ENCODE results near the gene CDK5R2.
"Not testable (repeated sequence)": the region's sequence is repeated elsewhere in the genome, so short reads cannot be mapped to it uniquely, and the experiment has no call there.

CDK5R2 gene

GRCh38 chr2:218959141-218959731 is at the start of gene CDK5R2:
TSS of gene CDK5R2 (plus strand) at chr2:218959666. CDS start at chr2:218959821, 155 bp downstream.
- DNase-seq (ENCODE audit: low read depth in 1 of 2, low spot score in 1 of 2): peak in 1 of 2 donors; percentile 45

GRCh38 chr2:218910741-218911140 is 48.7 kb upstream of the CDK5R2 start:
- DNase-seq (ENCODE audit: low read depth in 1 of 2, low spot score in 1 of 2): no peak

- DNase-seq (ENCODE audit: low read depth in 1 of 2, low spot score in 1 of 2): no peak
These were observed 39.0 kb upstream of the CDK5R2 start for GRCh38 chr2:218920504-218920903.

- DNase-seq (ENCODE audit: low read depth in 1 of 2, low spot score in 1 of 2): no peak
These were observed 34.7 kb upstream of the CDK5R2 start for GRCh38 chr2:218924757-218925156.

GRCh38 chr2:218925434-218925833 is 34.0 kb upstream of the CDK5R2 start:
- DNase-seq (ENCODE audit: low read depth in 1 of 2, low spot score in 1 of 2): no peak

GRCh38 chr2:218927422-218927821 is 32.0 kb upstream of the CDK5R2 start:
- DNase-seq (ENCODE audit: low read depth in 1 of 2, low spot score in 1 of 2): no peak

GRCh38 chr2:218927876-218928275 is 31.6 kb upstream of the CDK5R2 start:
- DNase-seq (ENCODE audit: low read depth in 1 of 2, low spot score in 1 of 2): no peak

GRCh38 chr2:218930488-218930887 is 29.0 kb upstream of the CDK5R2 start:
- not testable (repeated sequence) for DNase-seq (ENCODE audit: low read depth in 1 of 2, low spot score in 1 of 2)

- not testable (repeated sequence) for DNase-seq (ENCODE audit: low read depth in 1 of 2, low spot score in 1 of 2)
These were observed 27.7 kb upstream of the CDK5R2 start for GRCh38 chr2:218931751-218932150.

GRCh38 chr2:218944759-218945404 is 14.6 kb upstream of the CDK5R2 start:
- no peak for DNase-seq (ENCODE audit: low read depth in 1 of 2, low spot score in 1 of 2)

GRCh38 chr2:218946621-218947020 is 12.8 kb upstream of the CDK5R2 start:
- no peak for DNase-seq (ENCODE audit: low read depth in 1 of 2, low spot score in 1 of 2)

- no peak for DNase-seq (ENCODE audit: low read depth in 1 of 2, low spot score in 1 of 2)
These were observed 7.3 kb upstream of the CDK5R2 start for GRCh38 chr2:218952160-218952559.

GRCh38 chr2:218953366-218953954 is 6.0 kb upstream of the CDK5R2 start:
- DNase-seq (ENCODE audit: low read depth in 1 of 2, low spot score in 1 of 2): no peak

- no peak for DNase-seq (ENCODE audit: low read depth in 1 of 2, low spot score in 1 of 2)
These were observed 4.7 kb upstream of the CDK5R2 start for GRCh38 chr2:218954541-218955300.

- DNase-seq (ENCODE audit: low read depth in 1 of 2, low spot score in 1 of 2): no peak
These were observed 3.4 kb upstream of the CDK5R2 start for GRCh38 chr2:218956039-218956438.

- DNase-seq (ENCODE audit: low read depth in 1 of 2, low spot score in 1 of 2): no peak
These were observed 1.8 kb upstream of the CDK5R2 start for GRCh38 chr2:218957671-218958070.

- DNase-seq (ENCODE audit: low read depth in 1 of 2, low spot score in 1 of 2): no peak
These were observed 1.2 kb upstream of the CDK5R2 start for GRCh38 chr2:218958276-218958675.

GRCh38 chr2:218959761-218960308 is 369 bp downstream of the CDK5R2 start:
- DNase-seq (ENCODE audit: low read depth in 1 of 2, low spot score in 1 of 2): no peak

- no peak for DNase-seq (ENCODE audit: low read depth in 1 of 2, low spot score in 1 of 2)
These were observed 1.1 kb downstream of the CDK5R2 start for GRCh38 chr2:218960309-218961165.

GRCh38 chr2:218961229-218961628 is 1.8 kb downstream of the CDK5R2 start:
- DNase-seq (ENCODE audit: low read depth in 1 of 2, low spot score in 1 of 2): no peak
